Endometrium (tissue), 2 donors: ENCODE measurements around the gene RAB3IL1.

Experiments used
- FAIRE-seq: peaks from 2 replicates; lab custom pipeline; 2012; peaks lifted over from hg19 to GRCh38; lab: Jason Lieb, UNC
- donor health status: control.
- donor health status: control.

The RAB3IL1 gene

DNA sequence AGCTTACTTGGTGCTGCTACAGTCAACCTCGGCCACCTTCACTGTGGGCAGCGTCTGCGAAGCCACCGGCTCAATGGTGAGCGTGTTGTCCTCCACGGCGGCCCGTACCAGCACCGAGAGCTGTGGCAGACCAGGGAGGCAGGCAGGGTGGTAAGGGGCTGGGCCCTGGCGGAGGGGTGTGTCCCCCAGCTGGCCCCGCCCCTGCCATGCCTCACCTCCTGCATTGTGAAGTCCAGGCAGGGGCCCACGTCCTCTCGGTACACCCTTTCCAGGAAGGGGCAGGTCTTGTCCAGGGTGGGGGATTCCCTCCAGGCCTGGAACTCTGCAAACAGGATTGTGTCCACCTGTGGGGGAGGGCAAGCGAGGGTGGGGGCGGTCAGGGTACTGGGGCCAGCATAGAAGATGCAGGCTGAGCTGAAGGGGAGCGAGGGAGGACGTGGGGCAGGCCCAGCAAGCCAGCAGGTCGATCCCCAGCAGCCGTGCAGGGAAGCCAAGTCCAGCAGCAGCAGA is 12.8 kb downstream of the RAB3IL1 start:
- FAIRE-seq, result no peak

- FAIRE-seq, result no peak
Measured at GRCh38 chr11:61903845-61904244, 13.5 kb downstream of the RAB3IL1 start.

DNA sequence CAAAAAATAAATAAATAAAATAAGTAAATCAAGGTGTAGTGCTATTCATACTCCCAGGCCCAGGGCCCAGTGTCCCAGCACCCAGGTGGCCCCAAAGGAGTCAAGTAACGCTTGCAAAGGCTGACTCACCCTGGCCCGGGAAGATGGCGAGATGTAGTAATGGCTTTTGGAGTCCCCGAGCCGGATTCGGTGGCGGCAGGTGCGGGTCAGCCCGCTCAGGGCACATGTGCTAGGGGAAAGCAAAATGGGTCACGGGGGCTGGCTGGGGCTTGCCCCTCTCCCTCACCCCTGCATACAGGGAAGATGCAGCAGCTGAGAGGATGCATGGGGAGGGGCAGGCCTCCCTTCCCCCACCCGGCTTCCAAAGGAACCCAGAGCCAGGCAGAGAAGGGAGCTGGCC is 15.1 kb downstream of the RAB3IL1 start:
- no peak for FAIRE-seq

DNA sequence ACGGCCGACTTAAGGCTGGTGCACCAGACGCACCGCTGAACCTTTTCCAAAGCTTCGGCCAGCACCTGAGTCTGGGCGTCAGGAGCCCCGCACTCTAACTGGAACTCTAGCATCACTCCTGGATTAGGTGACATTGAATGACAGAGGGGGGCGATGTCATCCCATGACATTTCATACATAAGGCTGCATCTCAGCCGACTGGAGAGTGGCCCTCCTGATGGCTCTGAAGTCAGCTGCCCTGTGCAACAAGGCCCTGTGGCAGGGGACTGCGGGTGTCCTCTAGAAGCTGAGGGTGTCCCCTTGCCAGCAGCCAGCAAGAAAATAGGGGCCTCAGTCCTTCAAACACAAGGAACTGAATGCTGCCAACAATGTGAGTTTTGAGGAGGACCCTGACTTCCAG is 16.0 kb downstream of the RAB3IL1 start:
- no peak for FAIRE-seq

- no peak for FAIRE-seq
Measured at GRCh38 chr11:61900251-61900650, 17.1 kb downstream of the RAB3IL1 start.

GRCh38 chr11:61899146-61899841 is 18.1 kb downstream of the RAB3IL1 start:
- no peak for FAIRE-seq

DNA sequence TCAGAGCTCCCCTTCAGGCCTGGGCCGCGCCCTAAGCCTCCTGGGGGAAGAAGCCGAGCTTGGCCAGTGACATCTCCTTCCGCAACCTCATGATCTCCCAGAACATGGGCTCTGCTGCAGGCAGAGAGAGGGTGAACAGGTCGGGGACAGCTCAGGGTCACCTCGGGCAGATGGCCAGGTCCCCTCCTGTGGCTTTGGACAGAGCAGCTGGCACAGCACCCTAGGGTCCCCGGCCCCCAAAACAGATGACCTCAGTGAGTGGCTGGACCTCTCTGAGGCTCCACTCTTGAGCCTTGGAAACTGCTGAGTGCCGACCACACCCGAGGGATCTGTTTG is 19.2 kb downstream of the RAB3IL1 start:
- FAIRE-seq, result no peak

DNA sequence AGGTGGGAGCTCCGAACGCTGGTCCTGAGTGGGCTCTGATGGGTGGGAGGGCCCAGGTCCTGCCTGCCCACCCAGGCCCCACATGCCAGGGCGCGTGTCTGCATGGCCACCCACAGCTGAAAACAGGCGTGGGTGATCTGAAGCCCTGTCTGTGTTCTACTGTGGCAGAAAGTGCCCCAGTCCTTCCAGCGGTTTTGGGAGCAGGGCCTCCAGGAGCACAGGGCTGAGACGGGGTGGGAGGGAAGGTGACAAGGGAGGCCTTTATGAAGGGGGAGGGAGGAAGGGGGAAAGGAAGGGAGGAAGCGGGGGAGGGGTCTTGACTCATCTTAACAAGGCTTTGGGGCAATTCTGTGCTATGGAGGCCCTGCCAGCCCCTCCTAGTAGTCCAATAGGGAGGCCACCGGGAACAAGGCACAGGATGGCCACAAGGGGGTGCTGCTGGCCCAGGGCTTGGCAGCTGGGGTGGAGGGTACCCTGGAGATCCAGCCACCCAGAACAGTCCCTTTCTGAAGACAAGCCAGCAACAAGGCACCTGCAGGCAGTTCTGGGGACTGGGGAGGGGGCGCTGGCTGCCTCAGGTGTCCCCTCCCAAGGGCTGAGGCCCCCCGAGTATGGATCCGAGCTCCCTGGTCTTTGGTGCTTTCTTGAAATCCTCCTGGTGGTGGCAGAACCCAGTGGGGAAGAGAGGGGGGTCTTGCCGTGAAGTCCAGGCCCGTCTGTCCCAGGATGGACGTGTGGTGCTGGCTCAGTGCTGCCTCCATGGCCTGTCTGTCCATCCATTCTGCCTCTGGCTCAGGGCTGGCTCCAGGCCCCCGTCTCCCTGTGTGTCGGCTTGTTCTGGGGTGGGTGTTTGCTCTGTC is 19.7 kb downstream of the RAB3IL1 start:
- no peak for FAIRE-seq

- no peak for FAIRE-seq
Measured at GRCh38 chr11:61896665-61897386, 20.5 kb downstream of the RAB3IL1 start.

GRCh38 chr11:61895718-61896059 is 21.7 kb downstream of the RAB3IL1 start:
- no peak for FAIRE-seq

GRCh38 chr11:61895046-61895717 is 22.2 kb downstream of the RAB3IL1 start:
- FAIRE-seq, result no peak

- FAIRE-seq, result no peak
Measured at GRCh38 chr11:61893981-61894380, 23.4 kb downstream of the RAB3IL1 start.

DNA sequence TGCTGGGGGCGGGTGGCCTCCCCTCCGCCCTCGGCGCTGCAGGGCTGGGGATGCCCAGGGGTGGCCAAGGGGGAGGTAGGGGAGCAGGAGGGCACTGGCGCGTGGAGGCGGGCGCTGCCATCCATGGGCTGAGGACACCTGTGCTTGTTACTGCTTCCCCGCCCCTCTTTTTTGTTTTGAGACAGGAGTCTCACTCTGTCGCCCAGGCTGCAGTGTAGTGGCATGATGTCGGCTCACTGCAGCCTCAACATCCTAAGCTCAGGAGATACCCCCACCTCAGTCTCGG is 25.3 kb downstream of the RAB3IL1 start:
- FAIRE-seq, result no peak

DNA sequence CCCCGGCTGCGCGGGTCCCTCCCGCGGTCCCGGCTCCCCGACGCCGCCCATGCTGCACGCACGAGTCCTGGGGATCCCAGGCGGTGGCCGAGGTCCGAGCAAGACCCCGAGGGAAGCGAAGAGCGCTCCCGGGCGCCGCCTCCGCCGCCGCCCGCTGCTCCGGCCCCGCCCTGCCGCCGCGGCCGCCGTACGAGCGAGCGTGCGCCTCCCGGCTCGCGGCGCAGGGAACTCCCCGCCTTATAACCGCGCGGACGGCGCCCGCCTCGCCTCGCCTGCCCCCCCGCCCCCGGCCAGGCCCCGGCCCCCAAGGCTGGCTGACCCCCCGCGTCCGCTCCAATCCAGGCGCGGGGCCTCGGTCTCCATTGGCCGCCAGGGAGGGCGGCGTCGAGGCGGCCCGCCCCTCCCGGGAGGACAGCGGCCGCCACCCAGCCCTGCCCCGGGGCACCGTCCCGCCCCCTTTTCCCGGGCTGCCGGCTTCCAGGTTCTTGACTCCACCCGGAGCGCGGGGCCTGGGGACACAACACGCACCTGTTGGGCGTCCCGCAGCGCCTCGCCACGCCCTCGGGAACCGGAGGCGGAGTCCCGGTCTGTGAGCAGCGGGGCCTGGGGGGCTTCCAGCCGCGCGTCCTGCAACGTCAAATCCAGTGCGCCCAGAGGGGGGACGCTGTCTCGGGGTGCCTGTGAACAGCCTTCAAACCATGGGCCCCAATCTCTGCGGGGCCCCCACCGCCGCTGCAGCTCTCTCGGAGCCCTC is 25.9 kb downstream of the RAB3IL1 start, which contains the start of gene FADS3:
TSS of gene FADS3 (minus strand) at position 215 of the 754 bp plus-strand sequence. CDS start at position 51, 164 bp downstream.
- FAIRE-seq, result no peak

- no peak for FAIRE-seq
Measured at GRCh38 chr11:61890529-61891330, 26.6 kb downstream of the RAB3IL1 start.

GRCh38 chr11:61889831-61890230 is 27.5 kb downstream of the RAB3IL1 start:
- no peak for FAIRE-seq

DNA sequence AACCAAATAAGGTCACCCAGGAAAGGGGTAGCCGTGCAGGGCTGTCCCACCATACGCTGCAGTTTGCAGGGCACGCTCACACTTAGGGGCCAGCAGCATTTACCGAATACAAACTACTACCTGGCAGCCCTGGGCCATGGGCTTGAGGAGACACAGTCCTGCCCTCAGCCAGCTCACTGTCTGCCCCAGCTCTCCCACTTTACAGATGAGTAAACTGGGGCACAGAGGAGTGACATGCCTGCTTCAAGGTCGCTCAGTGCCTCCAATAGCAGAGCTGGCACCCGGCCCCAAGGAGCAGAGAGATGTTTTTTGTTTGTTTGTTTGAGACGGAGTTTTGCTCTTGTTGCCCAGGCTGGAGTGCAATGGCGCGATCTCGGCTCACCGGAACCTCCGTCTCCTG is 28.8 kb downstream of the RAB3IL1 start:
- FAIRE-seq, result no peak

- no peak for FAIRE-seq
Measured at GRCh38 chr11:61887839-61888494, 29.4 kb downstream of the RAB3IL1 start.

DNA sequence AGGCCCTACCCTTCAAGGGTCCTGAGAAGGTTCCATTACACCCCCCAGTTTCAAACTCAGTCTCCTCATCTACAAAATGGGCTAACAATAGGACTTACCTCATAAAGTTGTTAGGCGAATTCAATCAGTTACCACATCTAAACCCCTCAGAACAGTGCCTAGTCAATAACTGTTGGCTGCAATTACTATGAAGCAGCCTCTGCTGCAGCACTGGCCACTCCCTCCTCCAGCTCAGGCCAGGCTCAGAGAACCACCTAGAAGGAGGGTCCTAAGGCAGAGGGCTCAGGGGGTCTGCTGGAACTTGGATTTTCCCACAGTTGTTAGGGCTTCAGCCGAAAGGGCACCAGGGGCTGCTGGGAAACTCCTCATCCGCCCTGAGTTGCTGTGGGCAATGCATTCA is 30.7 kb downstream of the RAB3IL1 start:
- FAIRE-seq, result no peak
